Measurements from ENCODE around the gene DNASE1L2. TPM values are rescaled to one million over a fixed set of nuclear protein-coding genes. Genes with fewer than 3 reads are reported as not detected.

DNASE1L2 gene
- total and polyA plus RNA-seq, 10 of the 15 experiments (the other 5 are each of a cell fraction or from before 2014, with no cell fraction given), result 0.06 to 1.5 (median 0.29) TPM

- SMC1A ChIA-PET (ENCODE audit: uncharacterized antibody, unreplicated experiment), result interaction anchor here (0.5 to 1.9 kb wide), 12 partner anchors 10 to 287 kb away, joined by 3 to 6 read pairs (median 4); partner anchors contain the start of gene TRAF7
- no peaks in the 10 kb centered on the region for H3K27me3 ChIP-seq (replicated peaks in 1 of 2; ENCODE audit: control insufficient read depth in 2 of 2, insufficient read depth in 2 of 2, low read length in 1 of 2)
- peaks cover 13% of the 10 kb centered on the region for H3K4me1 ChIP-seq (ENCODE audit: control insufficient read depth, insufficient read depth, low read length)
- POLR2A ChIA-PET, result interaction anchor here (0.8 to 2.5 kb wide), 10 partner anchors 12 to 281 kb away, joined by 3 to 9 read pairs (median 4); partner anchors contain the start of genes CCNF, PGP and TRAF7
- H3K9me3 ChIP-seq (replicated peaks; ENCODE audit: control insufficient read depth, insufficient read depth, low read length), result no peaks in the 10 kb centered on the region
- peak within 1 kb of the TSS; percentile 94 for H3K4me2 ChIP-seq (ENCODE audit: control insufficient read depth, insufficient read depth)
- ATAC-seq (peak; percentile 97), DNase-seq (ENCODE audit: low read depth, low spot score) (peak; percentile 62), FAIRE-seq (peak; percentile 95)
- peaks cover 13% of the 10 kb centered on the region for H3K79me2 ChIP-seq (ENCODE audit: control insufficient read depth, insufficient read depth, low read length)
- peaks cover 10 to 17% of the 10 kb centered on the region in 2 experiments; a peak in 3 of 4 replicates for H3K36me3 ChIP-seq (ENCODE audit: control insufficient read depth in 2 of 2, insufficient read depth in 2 of 2, low read length in 1 of 2)
- BruUV-seq (replicated peaks), result no TSS peak
- H3K27ac ChIP-seq (ENCODE audit: control insufficient read depth, insufficient read depth), result peak within 1 kb of the TSS; percentile 76
- CTCF ChIA-PET, result interaction anchor here (0.6 to 2.5 kb wide), 19 partner anchors 12 to 288 kb away, joined by 3 to 14 read pairs (median 3); partner anchors contain the start of genes ABCA3, CCNF and E4F1
- peak within 1 kb of the TSS; percentile 80 for H3K9ac ChIP-seq (ENCODE audit: control insufficient read depth, insufficient read depth, low read length)
- in situ Hi-C loops (cut with MboI) (no loop called here), intact Hi-C loops (cut with micrococcal nuclease; ENCODE audit: unreplicated experiment) (loop anchor here (2.0 to 5.0 kb wide), 2 partner anchors 29 to 44 kb away; partner anchors contain the start of genes E4F1 and MLST8)
- WGBS (ENCODE audit: insufficient coverage, insufficient replicate concordance, low lambda C conversion rate, missing lambda C conversion rate), result 5% methylated on average over 76 of the region's 88 CpGs
- no peaks in the 10 kb centered on the region for H4K20me1 ChIP-seq (ENCODE audit: control insufficient read depth, insufficient read depth)
- RAD21 ChIA-PET (ENCODE audit: unreplicated experiment), result interaction anchor here (0.6 to 2.7 kb wide), 12 partner anchors 18 to 250 kb away, joined by 3 to 14 read pairs (median 4); partner anchors contain the start of genes PGP, PKD1 and TRAF7
- peak within 1 kb of the TSS; percentile 84 for H3K4me3 ChIP-seq
- H2AFZ ChIP-seq (ENCODE audit: control insufficient read depth, low read depth, low read length), result peak within 1 kb of the TSS; percentile 69
- no peak for TF ChIP-seq SREBF1 (IDR thresholded peaks at IDR 0.05; ENCODE audit: low read length)
- TF ChIP-seq MLLT1 (IDR thresholded peaks at IDR 0.05), result 0 out of 2 replicates have a peak, but pooled peaks have one; percentile 25
- peak; percentile 74; the same call in 1 of the 2 replicates for TF ChIP-seq NKRF (conservative IDR thresholded peaks at IDR 0.05)
- TF ChIP-seq HCFC1 (IDR thresholded peaks at IDR 0.05; ENCODE audit: low read length), result peak; percentile 31; the same call in 1 of the 2 replicates
- TF ChIP-seq ZNF687 (IDR thresholded peaks at IDR 0.05), result no peak; the same call in 1 of the 2 replicates
- TF ChIP-seq LARP7 (IDR thresholded peaks at IDR 0.05), result peak; percentile 67
- no peak for TF ChIP-seq BCL11A (IDR thresholded peaks at IDR 0.05; ENCODE audit: low read depth, low read length)
- no peak for TF ChIP-seq E2F4 (IDR thresholded peaks at IDR 0.05; ENCODE audit: low read depth, low read length)
- TF ChIP-seq TBL1XR1 (IDR thresholded peaks at IDR 0.05; ENCODE audit: low read depth, low read length), result no peak
- TF ChIP-seq, protein P1, sequence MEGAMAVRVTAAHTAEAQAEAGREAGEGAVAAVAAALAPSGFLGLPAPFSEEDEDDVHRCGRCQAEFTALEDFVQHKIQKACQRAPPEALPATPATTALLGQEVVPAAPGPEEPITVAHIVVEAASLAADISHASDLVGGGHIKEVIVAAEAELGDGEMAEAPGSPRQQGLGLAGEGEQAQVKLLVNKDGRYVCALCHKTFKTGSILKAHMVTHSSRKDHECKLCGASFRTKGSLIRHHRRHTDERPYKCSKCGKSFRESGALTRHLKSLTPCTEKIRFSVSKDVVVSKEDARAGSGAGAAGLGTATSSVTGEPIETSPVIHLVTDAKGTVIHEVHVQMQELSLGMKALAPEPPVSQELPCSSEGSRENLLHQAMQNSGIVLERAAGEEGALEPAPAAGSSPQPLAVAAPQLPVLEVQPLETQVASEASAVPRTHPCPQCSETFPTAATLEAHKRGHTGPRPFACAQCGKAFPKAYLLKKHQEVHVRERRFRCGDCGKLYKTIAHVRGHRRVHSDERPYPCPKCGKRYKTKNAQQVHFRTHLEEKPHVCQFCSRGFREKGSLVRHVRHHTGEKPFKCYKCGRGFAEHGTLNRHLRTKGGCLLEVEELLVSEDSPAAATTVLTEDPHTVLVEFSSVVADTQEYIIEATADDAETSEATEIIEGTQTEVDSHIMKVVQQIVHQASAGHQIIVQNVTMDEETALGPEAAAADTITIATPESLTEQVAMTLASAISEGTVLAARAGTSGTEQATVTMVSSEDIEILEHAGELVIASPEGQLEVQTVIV (IDR thresholded peaks at IDR 0.05; ENCODE audit: borderline replicate concordance, partially characterized antibody), result peak; percentile 32
Measured at GRCh38 chr16:2251296-2252111, 15.3 kb downstream of the DNASE1L2 start, which contains the start of gene ECI1. TSS of gene ECI1 (minus strand) at chr16:2251587. CDS start at chr16:2251566, 21 bp downstream.

Measured in GM12878 (cell line).